B cell (primary cell): Measurements from ENCODE around the gene KRTAP12-2. TPM values are rescaled to one million over a fixed set of nuclear protein-coding genes. Genes with fewer than 3 reads are reported as not detected.

Experiments used
- ATAC-seq: fragments of 200-7000 bp; cut with Tn5 transposase; one replicate; pipeline ENCODE4 v1.10.0; 2021; ENCODE audit warnings: low read depth, mild to moderate bottlenecking, moderate number of reproducible peaks, moderate library complexity
- CTCF ChIA-PET: fragments of 350-600 bp; sonication (Branson Sonifier 250); formaldehyde crosslinking; loops from one replicate; lab custom pipeline; 2021; ENCODE audit warnings: antibody characterized with exemption, inconsistent platforms; lab: Charles Lee
- POLR2A ChIA-PET: fragments of 350-600 bp; sonication (Branson Sonifier 250); formaldehyde crosslinking; loops from one replicate; lab custom pipeline; 2021; ENCODE audit warnings: antibody characterized with exemption; lab: Charles Lee
- DNase-seq: peaks from one replicate; pipeline ENCODE4 v3.0.0; 2013
- H2AFZ ChIP-seq: 2 replicates; pipeline ENCODE4 v1.6.1; 2012; ENCODE audit warnings: mild to moderate bottlenecking, low read depth, low read length; ENCODE audit not compliant: insufficient read depth, poor library complexity, severe bottlenecking
- H3K27ac ChIP-seq, 2 donors: 1 replicate in 1 of 2; 2 replicates in 1 of 2; pipeline ENCODE4 v1.5.1; 2012 to 2013; ENCODE audit warnings: low read length in 2 of 2, mild to moderate bottlenecking in 2 of 2, moderate library complexity in 1 of 2
- H3K27me3 ChIP-seq, 4 experiments: fragments of 200-600 bp in 1 of 4; sonication (generic) in 1 of 4; replicated peaks in 1 of 4; 1 replicate in 2 of 4; 2 replicates in 2 of 4; pipeline versions ENCODE4 v1.6.1 to v1.7.0; 2013 to 2016; ENCODE audit warnings: low read length in 3 of 4, mild to moderate bottlenecking in 2 of 4, mixed read lengths in 1 of 4, moderate library complexity in 1 of 4; ENCODE audit not compliant: insufficient read depth in 4 of 4, control insufficient read depth in 3 of 4; ENCODE audit errors: control extremely low read depth in 1 of 4
- H3K36me3 ChIP-seq, 2 experiments: replicated peaks in 1 of 2; 1 replicate in 1 of 2; 2 replicates in 1 of 2; pipeline versions ENCODE4 v1.6.1 to v1.7.1; 2013; ENCODE audit warnings: low read length in 1 of 2; ENCODE audit not compliant: insufficient read depth in 2 of 2, control insufficient read depth in 1 of 2; ENCODE audit errors: control extremely low read depth in 1 of 2, extremely low read depth in 1 of 2
- H3K4me1 ChIP-seq, 2 donors: fragments of 200-600 bp in 1 of 2; sonication (generic) in 1 of 2; 1 replicate in 1 of 2; 2 replicates in 1 of 2; pipeline versions ENCODE4 v1.5.1 to v1.6.1; 2013 to 2017; ENCODE audit warnings: low read length in 2 of 2; ENCODE audit not compliant: control insufficient read depth in 2 of 2, insufficient read depth in 2 of 2
- H3K4me2 ChIP-seq: replicated peaks from 2 replicates; pipeline ENCODE3; 2012; ENCODE audit warnings: mild to moderate bottlenecking, low read depth, low read length; ENCODE audit not compliant: poor library complexity, severe bottlenecking
- H3K4me3 ChIP-seq, 5 experiments: fragments of 200-600 bp in 1 of 5; sonication (generic) in 1 of 5; 1 replicate in 3 of 5; 2 replicates in 2 of 5; pipeline versions ENCODE4 v1.5.1 to v1.7.0; 2011 to 2016; ENCODE audit warnings: low read length in 4 of 5, mild to moderate bottlenecking in 4 of 5, low read depth in 2 of 5, control low read depth in 1 of 5, moderate library complexity in 1 of 5; ENCODE audit not compliant: insufficient read depth in 1 of 5; ENCODE audit errors: control extremely low read depth in 1 of 5, extremely low read depth in 1 of 5
- H3K79me2 ChIP-seq: fragments of 200-600 bp; sonication (generic); one replicate; pipeline ENCODE4 v1.6.0; 2016; ENCODE audit warnings: low read length; ENCODE audit not compliant: control insufficient read depth, insufficient read depth
- H3K9ac ChIP-seq: fragments of 200-600 bp; sonication (generic); 2 replicates; pipeline ENCODE4 v1.6.1; 2017; ENCODE audit warnings: mild to moderate bottlenecking, low read length, moderate library complexity
- H3K9me3 ChIP-seq, 3 donors: one replicate each; pipeline versions ENCODE4 v1.6.1 to v1.7.1; 2013; ENCODE audit warnings: low read length in 2 of 3; ENCODE audit not compliant: control insufficient read depth in 2 of 3, insufficient read depth in 1 of 3; ENCODE audit errors: control extremely low read depth in 1 of 3
- H4K20me1 ChIP-seq: 2 replicates; pipeline ENCODE4 v1.6.0; 2012; ENCODE audit warnings: mild to moderate bottlenecking, low read length; ENCODE audit not compliant: insufficient read depth, control insufficient read depth, poor library complexity, severe bottlenecking
- H3K27ac Mint-ChIP-seq: one replicate; pipeline ENCODE4 v1.8.0; 2021; ENCODE audit warnings: mixed read lengths
- H3K27me3 Mint-ChIP-seq: one replicate; pipeline ENCODE4 v1.8.0; 2021; ENCODE audit warnings: mixed read lengths
- H3K4me1 Mint-ChIP-seq: one replicate; pipeline ENCODE4 v1.8.0; 2021; ENCODE audit warnings: mixed read lengths
- H3K4me3 Mint-ChIP-seq: one replicate; pipeline ENCODE4 v1.8.0; 2021; ENCODE audit warnings: mixed read lengths
- H3K9me3 Mint-ChIP-seq: one replicate; pipeline ENCODE4 v1.8.0; 2022; ENCODE audit warnings: mixed read lengths; ENCODE audit not compliant: insufficient read depth
- EZH2 ChIP-seq: IDR thresholded peaks from 2 replicates; pipeline ENCODE4 v1.6.1; 2012; ENCODE audit warnings: borderline replicate concordance, low read depth, mild to moderate bottlenecking, moderate library complexity, low read length; ENCODE audit not compliant: insufficient read depth, poor library complexity, severe bottlenecking
- WGBS: methylation state at CpG from one replicate; pipeline ENCODE4 v1.1.5; 2013; ENCODE audit warnings: missing lambda C conversion rate; ENCODE audit not compliant: insufficient coverage; 5-methylcytosine and 5-hydroxymethylcytosine counted together
- intact Hi-C: fragments of 100-400 bp; cut with micrococcal nuclease; formaldehyde crosslinking; loops from one replicate; pipeline ENCODE4 v1.10.0; 2022
- polyA plus RNA-seq: library from polyadenylated mRNA; depleted of rRNA; stranded (reverse); fragments of >200 nt; gene quantifications from 2 replicates; pipeline ENCODE4 v1.2.3, GENCODE V29; 2012
- total RNA-seq, 2 donors: library from RNA; stranded (reverse); fragments of 120-200 nt in 1 of 2; gene quantifications; 1 replicate in 1 of 2; 2 replicates in 1 of 2; pipeline versions ENCODE4 v1.2.3 to v1.2.4, GENCODE V29; 2013 to 2022
- TF ChIP-seq, protein P1 (sequence below): fragments of 200-600 bp; IDR thresholded peaks from one replicate; pipeline ENCODE4 v1.8.0; 2022; ENCODE audit warnings: antibody characterized with exemption, mild to moderate bottlenecking

The KRTAP12-2 gene
- total and polyA plus RNA-seq, 2 donors (not counting 1 experiment from before 2014, with no cell fraction given): not detected

- H3K9me3 ChIP-seq: peaks cover 0 to 30% (median 12%) of the 10 kb centered on the region in 3 donors
- POLR2A ChIA-PET: no interaction called here
- ATAC-seq (peak; percentile 33), DNase-seq (peak; percentile 18)
- Mint-ChIP-seq H3K9me3 (peaks cover 22% of the 10 kb centered on the region), H3K4me1 (peaks cover 14% of the 10 kb centered on the region), H3K4me3 (no peak overlapping the region), H3K27ac (peak overlapping the region; percentile 74), H3K27me3 (peaks cover 7% of the 10 kb centered on the region)
- TF ChIP-seq, protein P1, sequence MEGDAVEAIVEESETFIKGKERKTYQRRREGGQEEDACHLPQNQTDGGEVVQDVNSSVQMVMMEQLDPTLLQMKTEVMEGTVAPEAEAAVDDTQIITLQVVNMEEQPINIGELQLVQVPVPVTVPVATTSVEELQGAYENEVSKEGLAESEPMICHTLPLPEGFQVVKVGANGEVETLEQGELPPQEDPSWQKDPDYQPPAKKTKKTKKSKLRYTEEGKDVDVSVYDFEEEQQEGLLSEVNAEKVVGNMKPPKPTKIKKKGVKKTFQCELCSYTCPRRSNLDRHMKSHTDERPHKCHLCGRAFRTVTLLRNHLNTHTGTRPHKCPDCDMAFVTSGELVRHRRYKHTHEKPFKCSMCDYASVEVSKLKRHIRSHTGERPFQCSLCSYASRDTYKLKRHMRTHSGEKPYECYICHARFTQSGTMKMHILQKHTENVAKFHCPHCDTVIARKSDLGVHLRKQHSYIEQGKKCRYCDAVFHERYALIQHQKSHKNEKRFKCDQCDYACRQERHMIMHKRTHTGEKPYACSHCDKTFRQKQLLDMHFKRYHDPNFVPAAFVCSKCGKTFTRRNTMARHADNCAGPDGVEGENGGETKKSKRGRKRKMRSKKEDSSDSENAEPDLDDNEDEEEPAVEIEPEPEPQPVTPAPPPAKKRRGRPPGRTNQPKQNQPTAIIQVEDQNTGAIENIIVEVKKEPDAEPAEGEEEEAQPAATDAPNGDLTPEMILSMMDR: no peak
- TF ChIP-seq EZH2: no peak
- H3K27me3 ChIP-seq: peaks cover 0 to 3% (median 1%) of the 10 kb centered on the region in 4 experiments
- no peaks in the 10 kb centered on the region for H4K20me1 ChIP-seq
- CTCF ChIA-PET: no interaction called here
- peaks cover 11 to 13% of the 10 kb centered on the region in 2 donors for H3K4me1 ChIP-seq
- no peaks in the 10 kb centered on the region for H3K79me2 ChIP-seq
- WGBS: 88% methylated on average over 1 of the region's 3 CpGs
- peak overlapping the region; percentile 41 for H3K4me2 ChIP-seq
- peak overlapping the region in 1 of 5 experiments; percentile 37 for H3K4me3 ChIP-seq
- intact Hi-C loops: no loop called here
- peak overlapping the region; percentile 75 for H2AFZ ChIP-seq
- H3K9ac ChIP-seq: peak overlapping the region; percentile 21
- H3K27ac ChIP-seq: peak overlapping the region in 1 of 2 donors; percentile 63
- no peaks in the 10 kb centered on the region for H3K36me3 ChIP-seq
These were observed 47.8 kb downstream of the KRTAP12-2 start for GRCh38 chr21:44618909-44619308.

DNA sequence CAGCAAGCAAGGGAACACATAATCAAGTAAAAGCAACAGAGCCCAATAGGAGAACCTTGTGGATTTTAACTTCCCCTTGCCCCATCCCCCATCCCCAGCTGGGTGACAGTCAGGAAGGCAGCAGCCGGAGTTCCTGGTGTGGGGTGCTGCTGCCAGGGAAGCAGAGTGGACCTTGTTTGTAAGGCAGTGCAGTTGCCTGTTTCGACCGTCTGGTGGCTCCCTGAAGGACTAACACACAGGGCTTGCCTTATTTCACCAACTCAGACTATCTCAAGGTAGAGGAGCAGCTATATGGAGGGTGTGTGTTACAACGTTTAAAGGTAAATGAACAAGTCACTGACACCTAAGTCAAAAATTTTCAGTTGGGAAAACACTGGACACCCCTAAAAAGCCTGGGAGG lies 48.2 kb downstream of the KRTAP12-2 start:
- H3K4me1 ChIP-seq: peaks cover 11 to 13% of the 10 kb centered on the region in 2 donors
- H3K27ac ChIP-seq: peak overlapping the region in 1 of 2 donors; percentile 63
- H3K9ac ChIP-seq: peak overlapping the region; percentile 21
- Mint-ChIP-seq H3K4me1 (peaks cover 14% of the 10 kb centered on the region), H3K4me3 (no peak overlapping the region), H3K27me3 (peaks cover 7% of the 10 kb centered on the region), H3K27ac (peak overlapping the region; percentile 74), H3K9me3 (peaks cover 22% of the 10 kb centered on the region)
- no peaks in the 10 kb centered on the region for H4K20me1 ChIP-seq
- H3K79me2 ChIP-seq: no peaks in the 10 kb centered on the region
- TF ChIP-seq, protein P1: no peak
- no peak for TF ChIP-seq EZH2
- H3K4me2 ChIP-seq: peak overlapping the region; percentile 41
- WGBS: no CpG with 5 or more reads among the region's 4 CpGs
- ATAC-seq (no peak), DNase-seq (no peak)
- no peak overlapping the region for H3K4me3 ChIP-seq
- no peaks in the 10 kb centered on the region for H3K36me3 ChIP-seq
- intact Hi-C loops: no loop called here
- ChIA-PET POLR2A (no interaction called here), CTCF (no interaction called here)
- peak overlapping the region; percentile 75 for H2AFZ ChIP-seq
- peaks cover 0 to 3% (median 1%) of the 10 kb centered on the region in 4 experiments for H3K27me3 ChIP-seq
- H3K9me3 ChIP-seq: peaks cover 0 to 30% (median 8%) of the 10 kb centered on the region in 3 donors
